HUES6 (cell line): ENCODE measurements around the gene PPP2R5A.

ENCODE experiments used
- H3K27ac ChIP-seq: 2 replicates; pipeline ENCODE4 v1.7.0; 2013; ENCODE audit warnings: low read depth, mild to moderate bottlenecking, low read length, inconsistent platforms
- H3K27me3 ChIP-seq: 2 replicates; pipeline ENCODE4 v1.6.1; 2013; ENCODE audit warnings: low read length; ENCODE audit not compliant: control insufficient read depth, insufficient read depth
- H3K36me3 ChIP-seq: 2 replicates; pipeline ENCODE4 v1.6.1; 2013; ENCODE audit warnings: low read length; ENCODE audit not compliant: control insufficient read depth, insufficient read depth
- H3K4me1 ChIP-seq: 2 replicates; pipeline ENCODE4 v1.6.1; 2013; ENCODE audit warnings: low read length; ENCODE audit not compliant: control insufficient read depth, insufficient read depth
- H3K4me3 ChIP-seq: 2 replicates; pipeline ENCODE4 v1.5.1; 2013; ENCODE audit warnings: low read depth, low read length
- H3K9ac ChIP-seq: one replicate; pipeline ENCODE4 v1.6.1; 2013; ENCODE audit warnings: mild to moderate bottlenecking, low read length
- H3K9me3 ChIP-seq: 2 replicates; pipeline ENCODE4 v1.6.1; 2013; ENCODE audit warnings: low read depth, low read length; ENCODE audit not compliant: control insufficient read depth, insufficient read depth

Gene PPP2R5A

GRCh38 chr1:212355230-212355969 is 70.2 kb downstream of the PPP2R5A start:
- Histone ChIP-seq H3K9ac (no peak overlapping the region), H3K27me3 (no peaks in the 10 kb centered on the region), H3K9me3 (no peaks in the 10 kb centered on the region), H3K27ac (no peak overlapping the region), H3K4me3 (no peak overlapping the region), H3K4me1 (no peaks in the 10 kb centered on the region), H3K36me3 (peaks cover 63% of the 10 kb centered on the region)

- Histone ChIP-seq H3K9ac (no peak overlapping the region), H3K27me3 (no peaks in the 10 kb centered on the region)
Measured at GRCh38 chr1:212359794-212360479, 74.7 kb downstream of the PPP2R5A start.

GRCh38 chr1:212364985-212365384 is 79.8 kb downstream of the PPP2R5A start:
- peaks cover 53% of the 10 kb centered on the region for H3K36me3 ChIP-seq
- no peak overlapping the region for H3K9ac ChIP-seq
- H3K4me1 ChIP-seq: no peaks in the 10 kb centered on the region
- H3K4me3 ChIP-seq: no peak overlapping the region
- no peaks in the 10 kb centered on the region for H3K9me3 ChIP-seq
- H3K27me3 ChIP-seq: no peaks in the 10 kb centered on the region
- H3K27ac ChIP-seq: no peak overlapping the region

More at GRCh38 chr1:212359794-212360479, 74.7 kb downstream of the PPP2R5A start:
- Histone ChIP-seq H3K4me1 (no peaks in the 10 kb centered on the region), H3K27ac (no peak overlapping the region), H3K4me3 (no peak overlapping the region), H3K36me3 (peaks cover 76% of the 10 kb centered on the region), H3K9me3 (no peaks in the 10 kb centered on the region)

GRCh38 chr1:212366901-212367300 is 81.7 kb downstream of the PPP2R5A start:
- Histone ChIP-seq H3K27me3 (no peaks in the 10 kb centered on the region), H3K4me1 (no peaks in the 10 kb centered on the region), H3K9me3 (no peaks in the 10 kb centered on the region), H3K4me3 (no peak overlapping the region), H3K36me3 (peaks cover 38% of the 10 kb centered on the region), H3K27ac (no peak overlapping the region), H3K9ac (no peak overlapping the region)

GRCh38 chr1:212367474-212368072 is 82.4 kb downstream of the PPP2R5A start:
- Histone ChIP-seq H3K9me3 (no peaks in the 10 kb centered on the region), H3K36me3 (peaks cover 32% of the 10 kb centered on the region), H3K9ac (no peak overlapping the region), H3K4me3 (no peak overlapping the region), H3K27me3 (no peaks in the 10 kb centered on the region), H3K4me1 (no peaks in the 10 kb centered on the region), H3K27ac (no peak overlapping the region)

- Histone ChIP-seq H3K27ac (no peak overlapping the region), H3K36me3 (peaks cover 30% of the 10 kb centered on the region)
Measured at GRCh38 chr1:212368073-212368484, 82.9 kb downstream of the PPP2R5A start.

GRCh38 chr1:212375986-212376385 is 90.8 kb downstream of the PPP2R5A start:
- Histone ChIP-seq H3K9ac (no peak overlapping the region), H3K9me3 (no peaks in the 10 kb centered on the region), H3K4me3 (no peak overlapping the region), H3K36me3 (peaks cover 59% of the 10 kb centered on the region), H3K4me1 (no peaks in the 10 kb centered on the region), H3K27ac (no peak overlapping the region), H3K27me3 (no peaks in the 10 kb centered on the region)

More at GRCh38 chr1:212368073-212368484, 82.9 kb downstream of the PPP2R5A start:
- no peaks in the 10 kb centered on the region for H3K9me3 ChIP-seq
- no peaks in the 10 kb centered on the region for H3K4me1 ChIP-seq
- H3K9ac ChIP-seq: no peak overlapping the region
- no peak overlapping the region for H3K4me3 ChIP-seq
- no peaks in the 10 kb centered on the region for H3K27me3 ChIP-seq

GRCh38 chr1:212377644-212378043 is 92.4 kb downstream of the PPP2R5A start:
- Histone ChIP-seq H3K9me3 (no peaks in the 10 kb centered on the region), H3K4me3 (no peak overlapping the region), H3K27me3 (no peaks in the 10 kb centered on the region), H3K27ac (no peak overlapping the region), H3K36me3 (peaks cover 60% of the 10 kb centered on the region), H3K9ac (no peak overlapping the region), H3K4me1 (no peaks in the 10 kb centered on the region)

- H3K36me3 ChIP-seq: peaks cover 67% of the 10 kb centered on the region
- no peaks in the 10 kb centered on the region for H3K27me3 ChIP-seq
- H3K4me3 ChIP-seq: no peak overlapping the region
- H3K27ac ChIP-seq: no peak overlapping the region
- no peak overlapping the region for H3K9ac ChIP-seq
- no peaks in the 10 kb centered on the region for H3K4me1 ChIP-seq
- no peaks in the 10 kb centered on the region for H3K9me3 ChIP-seq
Measured at GRCh38 chr1:212379366-212379765, 94.2 kb downstream of the PPP2R5A start.

- peaks cover 72% of the 10 kb centered on the region for H3K36me3 ChIP-seq
- no peaks in the 10 kb centered on the region for H3K9me3 ChIP-seq
- no peaks in the 10 kb centered on the region for H3K4me1 ChIP-seq
- no peak overlapping the region for H3K9ac ChIP-seq
- H3K4me3 ChIP-seq: no peak overlapping the region
- H3K27me3 ChIP-seq: no peaks in the 10 kb centered on the region
- H3K27ac ChIP-seq: no peak overlapping the region
Measured at GRCh38 chr1:212381397-212382035, 96.3 kb downstream of the PPP2R5A start.

GRCh38 chr1:212386029-212386428 is 100.8 kb downstream of the PPP2R5A start:
- Histone ChIP-seq H3K9me3 (peaks cover 9% of the 10 kb centered on the region), H3K9ac (no peak overlapping the region), H3K36me3 (peaks cover 55% of the 10 kb centered on the region), H3K4me1 (no peaks in the 10 kb centered on the region), H3K27ac (no peak overlapping the region), H3K27me3 (no peaks in the 10 kb centered on the region), H3K4me3 (no peak overlapping the region)
